Upper lobe of right lung (tissue), 1 donor: ENCODE results near the gene PAPPA2. TPM values are rescaled to one million over a fixed set of nuclear protein-coding genes. Genes with fewer than 3 reads are reported as not detected.

ENCODE experiments used
- ATAC-seq: fragments of 200-7000 bp; cut with Tn5 transposase; one replicate; pipeline ENCODE4 v1.9.1; 2020; ENCODE audit warnings: mild to moderate bottlenecking, moderate library complexity
- DNase-seq: peaks from one replicate; pipeline ENCODE4 v3.0.0-alpha.2; 2020
- H3K27ac ChIP-seq: fragments of 200-600 bp; one replicate; pipeline ENCODE4 v1.8.0; 2022
- H3K27me3 ChIP-seq: fragments of 200-600 bp; one replicate; pipeline ENCODE4 v1.8.0; 2022; ENCODE audit warnings: mild to moderate bottlenecking
- H3K36me3 ChIP-seq: fragments of 200-600 bp; one replicate; pipeline ENCODE4 v1.8.0; 2022
- H3K4me1 ChIP-seq: fragments of 200-600 bp; one replicate; pipeline ENCODE4 v1.8.0; 2022
- H3K4me3 ChIP-seq: fragments of 200-600 bp; one replicate; pipeline ENCODE4 v1.8.0; 2022; ENCODE audit warnings: mild to moderate bottlenecking
- H3K9me3 ChIP-seq: fragments of 200-600 bp; one replicate; pipeline ENCODE4 v1.8.0; 2022
- intact Hi-C: fragments of 100-400 bp; cut with DNase I; formaldehyde crosslinking; loops from one replicate; pipeline ENCODE4 v1.11.0; 2022
- total RNA-seq: library from RNA; stranded (reverse); fragmentation: NEBNext Ultra II Directional; extraction: Animal tissue kit (Norgen Biotek cat#: 25700); gene quantifications from one replicate; pipeline ENCODE4 v1.2.1, GENCODE V29; 2021
- TF ChIP-seq, protein P1 (sequence below): fragments of 200-600 bp; IDR thresholded peaks from one replicate; pipeline ENCODE4 v1.8.0; 2022; ENCODE audit warnings: antibody characterized with exemption
- donor health status: DM: no; HTN: yes; CAD: no; lungs with severe emphysema.

The PAPPA2 gene
- total RNA-seq, 1 donor from 2014 or later: 0.17 TPM

DNA sequence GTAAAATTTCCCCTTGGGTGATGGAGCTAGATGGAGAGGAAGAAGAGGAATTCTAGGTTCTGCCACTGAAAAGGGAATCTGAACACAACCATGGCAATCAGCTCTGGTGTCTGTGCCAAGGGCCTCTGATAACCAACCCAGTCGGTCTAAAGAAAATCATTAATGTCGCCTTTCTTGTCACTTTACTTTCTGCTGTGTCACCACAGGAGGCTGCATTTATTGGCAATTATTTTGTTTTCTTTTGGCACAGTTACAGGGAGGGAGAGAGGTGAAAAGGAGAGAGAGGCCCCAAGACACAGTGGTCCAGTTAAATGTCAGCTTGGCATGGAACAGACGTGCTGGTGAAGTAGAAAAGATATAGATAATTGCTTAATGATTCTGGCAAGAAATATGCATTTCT is 414.6 kb downstream of the PAPPA2 start:
- H3K9me3 ChIP-seq: no peaks in the 10 kb centered on the region
- no peaks in the 10 kb centered on the region for H3K27me3 ChIP-seq
- H3K4me1 ChIP-seq: no peaks in the 10 kb centered on the region
- TF ChIP-seq, protein P1, sequence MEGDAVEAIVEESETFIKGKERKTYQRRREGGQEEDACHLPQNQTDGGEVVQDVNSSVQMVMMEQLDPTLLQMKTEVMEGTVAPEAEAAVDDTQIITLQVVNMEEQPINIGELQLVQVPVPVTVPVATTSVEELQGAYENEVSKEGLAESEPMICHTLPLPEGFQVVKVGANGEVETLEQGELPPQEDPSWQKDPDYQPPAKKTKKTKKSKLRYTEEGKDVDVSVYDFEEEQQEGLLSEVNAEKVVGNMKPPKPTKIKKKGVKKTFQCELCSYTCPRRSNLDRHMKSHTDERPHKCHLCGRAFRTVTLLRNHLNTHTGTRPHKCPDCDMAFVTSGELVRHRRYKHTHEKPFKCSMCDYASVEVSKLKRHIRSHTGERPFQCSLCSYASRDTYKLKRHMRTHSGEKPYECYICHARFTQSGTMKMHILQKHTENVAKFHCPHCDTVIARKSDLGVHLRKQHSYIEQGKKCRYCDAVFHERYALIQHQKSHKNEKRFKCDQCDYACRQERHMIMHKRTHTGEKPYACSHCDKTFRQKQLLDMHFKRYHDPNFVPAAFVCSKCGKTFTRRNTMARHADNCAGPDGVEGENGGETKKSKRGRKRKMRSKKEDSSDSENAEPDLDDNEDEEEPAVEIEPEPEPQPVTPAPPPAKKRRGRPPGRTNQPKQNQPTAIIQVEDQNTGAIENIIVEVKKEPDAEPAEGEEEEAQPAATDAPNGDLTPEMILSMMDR: no peak
- no peaks in the 10 kb centered on the region for H3K36me3 ChIP-seq
- DNase-seq: no peak
- H3K4me3 ChIP-seq: no peak overlapping the region
- intact Hi-C loops: no loop called here
- no peak for ATAC-seq
- no peak overlapping the region for H3K27ac ChIP-seq

DNA sequence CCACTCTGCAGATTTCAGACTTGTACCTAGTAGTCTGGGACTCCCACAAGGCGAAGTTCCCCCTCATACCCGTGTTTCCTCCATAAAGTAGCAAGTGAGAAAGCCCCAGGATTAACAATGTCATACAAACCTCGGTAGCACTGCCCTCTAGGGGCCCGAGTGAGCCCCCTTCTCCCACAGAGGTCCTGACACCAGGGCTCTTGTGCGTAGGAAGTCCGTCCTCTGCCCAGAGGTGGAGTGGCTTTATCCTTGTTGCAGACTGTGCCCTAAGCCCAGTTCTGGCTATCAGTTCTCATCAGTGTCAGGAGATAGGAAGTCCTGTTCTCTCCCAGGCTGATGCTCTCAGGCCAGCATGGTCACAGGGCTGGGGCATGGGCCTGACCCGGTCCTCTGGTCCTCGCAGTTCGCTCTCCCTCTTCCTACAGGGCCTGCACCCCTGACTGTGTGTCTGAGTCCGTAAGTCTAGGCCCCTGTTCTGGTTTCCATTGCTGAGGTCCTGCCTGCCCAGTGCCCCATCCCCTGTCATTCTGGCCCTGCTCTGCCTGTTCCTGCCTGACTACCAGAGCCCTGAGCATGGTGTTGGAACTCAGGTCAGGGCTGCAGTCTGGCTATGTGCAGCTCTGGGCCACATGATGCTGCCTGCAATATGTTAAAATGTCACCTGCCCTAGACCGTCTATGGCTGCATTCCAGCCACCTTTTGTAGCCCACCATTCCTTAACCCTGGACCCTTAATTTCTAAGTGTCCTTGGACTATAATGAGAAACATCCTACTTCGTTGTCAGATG is 416.0 kb downstream of the PAPPA2 start:
- Histone ChIP-seq H3K27me3 (no peaks in the 10 kb centered on the region), H3K36me3 (no peaks in the 10 kb centered on the region), H3K4me3 (no peak overlapping the region), H3K27ac (no peak overlapping the region), H3K9me3 (no peaks in the 10 kb centered on the region), H3K4me1 (no peaks in the 10 kb centered on the region)
- intact Hi-C loops: no loop called here
- TF ChIP-seq, protein P1: no peak
- DNase-seq (no peak), ATAC-seq (no peak)

DNA sequence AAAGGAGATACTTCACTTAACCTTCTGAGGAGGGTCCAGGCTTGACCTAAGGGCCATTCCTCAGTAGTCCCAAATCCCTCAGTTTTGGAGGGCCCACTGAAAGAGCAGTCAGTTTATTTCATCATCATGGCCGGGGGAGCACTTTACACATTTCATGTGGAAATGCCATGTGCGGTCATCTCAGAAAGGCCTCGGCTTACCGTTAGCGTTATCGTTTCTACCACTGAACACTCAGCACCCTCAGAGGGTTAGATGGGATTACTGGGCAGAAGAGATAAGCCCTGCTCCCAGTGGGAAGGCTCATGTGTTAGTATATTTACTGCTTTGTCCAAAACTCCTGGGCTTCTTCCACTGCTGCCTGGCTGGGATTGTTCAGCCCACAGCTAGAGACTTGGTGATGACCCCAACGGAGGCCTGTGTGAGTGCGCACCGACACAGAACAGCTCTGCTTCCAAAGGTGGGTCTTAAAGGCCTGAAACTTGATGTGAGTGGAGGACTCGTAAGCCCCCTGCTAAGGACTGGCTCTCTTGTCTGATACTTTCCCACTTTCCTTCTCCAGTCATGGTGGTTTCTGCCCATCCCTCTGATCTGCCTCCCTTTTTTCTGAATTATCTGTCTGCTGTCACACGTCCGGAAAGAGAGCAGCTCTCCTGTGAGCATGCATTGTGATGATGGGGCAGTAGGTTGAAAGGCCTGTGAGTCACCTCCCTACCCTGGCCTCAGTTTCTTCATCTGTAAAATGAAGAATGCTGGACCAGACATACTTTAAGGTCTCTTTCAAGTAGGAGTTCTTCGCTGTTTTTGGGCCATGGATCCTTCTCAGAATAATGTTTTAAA is 417.0 kb downstream of the PAPPA2 start:
- no peaks in the 10 kb centered on the region for H3K27me3 ChIP-seq
- H3K9me3 ChIP-seq: no peaks in the 10 kb centered on the region
- H3K4me1 ChIP-seq: no peaks in the 10 kb centered on the region
- H3K27ac ChIP-seq: no peak overlapping the region
- ATAC-seq (no peak), DNase-seq (no peak)
- no peak overlapping the region for H3K4me3 ChIP-seq
- intact Hi-C loops: no loop called here
- TF ChIP-seq, protein P1: no peak
- H3K36me3 ChIP-seq: no peaks in the 10 kb centered on the region

DNA sequence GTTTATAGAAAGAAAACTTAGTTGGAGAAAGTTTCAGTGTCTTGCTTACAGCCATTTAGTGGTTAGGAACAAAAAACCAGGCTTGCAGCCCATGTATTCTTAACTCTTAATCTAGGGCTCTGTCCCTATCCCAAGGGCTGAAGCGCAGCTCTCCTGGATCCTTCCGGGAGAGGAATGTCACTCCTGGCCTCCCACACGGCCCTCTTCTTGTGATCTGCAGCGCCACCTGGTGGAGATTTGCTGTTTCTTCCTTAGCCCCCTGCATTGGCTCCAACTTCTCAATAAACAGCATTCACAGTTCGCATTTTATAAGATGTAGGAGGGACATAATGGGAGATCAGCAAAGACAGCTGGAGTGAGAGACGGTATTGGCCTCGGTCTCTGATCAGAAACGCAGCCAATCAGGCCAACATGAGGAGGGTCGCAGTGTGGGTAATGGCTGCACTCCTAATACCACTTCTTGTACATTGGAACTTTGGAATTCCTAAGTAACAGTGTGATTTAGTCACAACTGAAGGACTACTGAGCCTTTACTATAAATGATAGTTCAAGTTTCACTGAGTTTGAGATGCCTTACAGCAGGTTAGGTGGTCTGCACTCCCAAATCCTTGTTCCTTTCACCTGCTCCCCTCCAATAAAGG is 418.1 kb downstream of the PAPPA2 start:
- H3K27me3 ChIP-seq: no peaks in the 10 kb centered on the region
- no peaks in the 10 kb centered on the region for H3K36me3 ChIP-seq
- no peak overlapping the region for H3K4me3 ChIP-seq
- H3K27ac ChIP-seq: no peak overlapping the region
- no peaks in the 10 kb centered on the region for H3K4me1 ChIP-seq
- TF ChIP-seq, protein P1: peak; percentile 82
- ATAC-seq: peak; percentile 81
- intact Hi-C loops: no loop called here
- H3K9me3 ChIP-seq: no peaks in the 10 kb centered on the region
- DNase-seq: peak; percentile 75

DNA sequence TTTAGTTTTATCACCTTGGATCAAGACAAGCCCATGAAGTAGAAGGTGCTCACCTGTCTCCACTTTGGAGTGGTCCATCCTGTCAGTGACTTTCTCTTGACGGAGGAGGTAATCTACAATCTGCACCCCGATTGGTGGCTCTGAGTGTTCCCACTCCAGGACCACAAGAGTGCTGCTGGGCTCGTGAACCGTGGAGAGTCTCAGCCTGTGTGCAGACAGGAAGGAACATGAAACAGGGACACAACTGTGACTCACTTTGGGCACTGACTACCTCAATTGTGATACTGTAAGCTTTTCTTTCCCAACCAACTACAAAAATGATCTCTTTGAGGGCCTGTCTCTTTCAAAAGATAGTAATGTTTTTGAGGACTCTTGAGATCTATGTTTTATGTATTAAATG is 421.3 kb downstream of the PAPPA2 start:
- TF ChIP-seq, protein P1: no peak
- no peak overlapping the region for H3K4me3 ChIP-seq
- no peaks in the 10 kb centered on the region for H3K27me3 ChIP-seq
- intact Hi-C loops: no loop called here
- DNase-seq (no peak), ATAC-seq (no peak)
- no peaks in the 10 kb centered on the region for H3K36me3 ChIP-seq
- no peaks in the 10 kb centered on the region for H3K4me1 ChIP-seq
- no peaks in the 10 kb centered on the region for H3K9me3 ChIP-seq
- no peak overlapping the region for H3K27ac ChIP-seq
